K562 (cell line): Measurements from ENCODE around the gene DNAH9. TPM values are rescaled to one million over a fixed set of nuclear protein-coding genes. Genes with fewer than 3 reads are reported as not detected.

Experiments
- ATAC-seq: fragments of 200-7000 bp; cut with Tn5 transposase; 3 replicates; pipeline ENCODE4 v1.9.1; 2020; ENCODE audit warnings: moderate library complexity
- BruUV-seq: library from RNA; stranded (reverse); fragments of 400-500 nt; replicated peaks from 2 replicates; lab custom pipeline; 2021; lab: Mats Ljungman, UMichigan
- CTCF ChIA-PET: fragments of 300-600 bp; formaldehyde crosslinking; extraction: SDS; loops from one replicate; lab custom pipeline; 2021; ENCODE audit warnings: low intra/inter-chr PET ratio; lab: Yijun Ruan, JAX
- POLR2A ChIA-PET: fragments of 300-600, 350-650 bp; sonication (Branson Sonifier 250); formaldehyde crosslinking; extraction: SDS; loops from one replicate; lab custom pipeline; 2021; ENCODE audit warnings: antibody characterized with exemption, inconsistent platforms; lab: Yijun Ruan, JAX
- DNase-seq, 4 experiments: peaks; one replicate each; pipeline versions ENCODE4 v3.0.0 to v3.0.0-alpha.2; 2011 to 2018; ENCODE audit warnings: low spot score in 3 of 4, mixed read lengths in 3 of 4; ENCODE audit errors: extremely low read depth in 1 of 4
- FAIRE-seq: peaks from 2 replicates; lab custom pipeline; 2011; peaks lifted over from hg19 to GRCh38; lab: Jason Lieb, UNC
- H2AFZ ChIP-seq: 2 replicates; pipeline ENCODE4 v1.6.0; 2011; ENCODE audit warnings: low read depth, low read length, control low read depth, inconsistent platforms
- H3K27ac ChIP-seq: fragments of 200-600 bp; 3 replicates; pipeline ENCODE4 v1.8.0; 2011; ENCODE audit warnings: low read depth, mild to moderate bottlenecking, control low read depth, inconsistent platforms, low read length, moderate library complexity, mixed read lengths; ENCODE audit errors: extremely low read depth
- H3K27me3 ChIP-seq, 2 experiments: fragments of 300-600 bp in 1 of 2; 2 replicates in 1 of 2; 3 replicates in 1 of 2; pipeline versions ENCODE4 v1.6.0 to v1.8.0; 2011; ENCODE audit warnings: inconsistent platforms in 2 of 2, low read length in 2 of 2, mild to moderate bottlenecking in 1 of 2, mixed read lengths in 1 of 2, moderate library complexity in 1 of 2; ENCODE audit not compliant: control insufficient read depth in 2 of 2, insufficient read depth in 2 of 2
- H3K36me3 ChIP-seq: fragments of 300-600 bp; 3 replicates; pipeline ENCODE4 v1.8.0; 2011; ENCODE audit warnings: mild to moderate bottlenecking, low read length, inconsistent platforms; ENCODE audit not compliant: control insufficient read depth, insufficient read depth
- H3K4me1 ChIP-seq, 2 experiments: fragments of 200-600 bp in 1 of 2; replicated peaks in 1 of 2; 2 replicates in 1 of 2; 3 replicates in 1 of 2; pipeline versions ENCODE4 v1.5.1 to v1.8.0; 2011; ENCODE audit warnings: inconsistent platforms in 2 of 2, low read length in 2 of 2, mild to moderate bottlenecking in 1 of 2, mixed read lengths in 1 of 2, moderate library complexity in 1 of 2; ENCODE audit not compliant: control insufficient read depth in 2 of 2, insufficient read depth in 2 of 2
- H3K4me2 ChIP-seq: 2 replicates; pipeline ENCODE4 v1.6.1; 2011; ENCODE audit warnings: low read length, control low read depth, inconsistent platforms, mixed read lengths; ENCODE audit not compliant: insufficient read depth
- H3K4me3 ChIP-seq: fragments of 200-600 bp; sonication (generic), shearing (Covaris generic); 2 replicates; pipeline ENCODE4 v1.5.1; 2016; ENCODE audit warnings: control low read depth, inconsistent platforms
- H3K79me2 ChIP-seq: fragments of 200-600 bp; 3 replicates; pipeline ENCODE4 v1.8.0; 2011; ENCODE audit warnings: low read length, inconsistent platforms; ENCODE audit not compliant: control insufficient read depth, insufficient read depth
- H3K9ac ChIP-seq, 2 experiments: 2 replicates each; pipeline versions ENCODE4 v1.6.0 to v1.6.1; 2011; ENCODE audit warnings: low read depth in 2 of 2, low read length in 2 of 2, control low read depth in 1 of 2, inconsistent platforms in 1 of 2, mild to moderate bottlenecking in 1 of 2, mixed read lengths in 1 of 2; ENCODE audit not compliant: insufficient read depth in 1 of 2
- H3K9me1 ChIP-seq: one replicate; pipeline ENCODE4 v1.6.0; 2011; ENCODE audit warnings: inconsistent platforms, mild to moderate bottlenecking, low read length, moderate library complexity; ENCODE audit not compliant: control insufficient read depth, insufficient read depth
- H3K9me3 ChIP-seq: replicated peaks from 2 replicates; pipeline ENCODE4 v1.5.1; 2011; ENCODE audit warnings: low read depth, low read length, inconsistent platforms; ENCODE audit not compliant: control insufficient read depth, insufficient read depth
- H4K20me1 ChIP-seq: replicated peaks from 2 replicates; pipeline ENCODE4 v1.6.1; 2011; ENCODE audit warnings: low read length, inconsistent platforms, mixed read lengths; ENCODE audit not compliant: control insufficient read depth, insufficient read depth
- BRF2 ChIP-seq: IDR thresholded peaks from 3 replicates; pipeline ENCODE4 v1.6.1; 2011; ENCODE audit warnings: borderline replicate concordance, mild to moderate bottlenecking; ENCODE audit not compliant: insufficient read length, insufficient read depth
- NFATC3 ChIP-seq: fragments of 450-650 bp; IDR thresholded peaks from 2 replicates; pipeline ENCODE4 v1.6.1; 2017; ENCODE audit warnings: mild to moderate bottlenecking
- RNF2 ChIP-seq: sonication (generic); IDR thresholded peaks from 2 replicates; pipeline ENCODE4 v1.6.1; 2016
- SNIP1 ChIP-seq: fragments of 450-650 bp; IDR thresholded peaks from 2 replicates; pipeline ENCODE4 v1.7.1; 2017; ENCODE audit warnings: low read depth, mild to moderate bottlenecking
- SPI1 ChIP-seq: IDR thresholded peaks from 2 replicates; pipeline ENCODE4 v1.6.1; 2011; ENCODE audit warnings: low read depth, low read length, control low read depth, borderline replicate concordance
- TCF7 ChIP-seq: sonication (generic); IDR thresholded peaks from 2 replicates; pipeline ENCODE4 v1.6.1; 2016; ENCODE audit warnings: antibody characterized with exemption, borderline replicate concordance
- ZSCAN29 ChIP-seq: fragments of 450-650 bp; IDR thresholded peaks from 2 replicates; pipeline ENCODE4 v1.6.1; 2017
- WGBS: fragments of 100-300 bp; shearing (Covaris generic); methylation state at CpG from one replicate; pipeline ENCODE4 v1.1.6; 2016; ENCODE audit warnings: low coverage, mixed read lengths; ENCODE audit not compliant: insufficient coverage; ENCODE audit errors: missing lambda C conversion rate; 5-methylcytosine and 5-hydroxymethylcytosine counted together
- in situ Hi-C: fragments of 300-500 bp; cut with MboI; formaldehyde crosslinking; loops from 4 replicates; pipeline ENCODE4 v1.15.0; 2018; ENCODE audit warnings: inconsistent platforms, mixed read lengths
- intact Hi-C: fragments of 100-400 bp; cut with micrococcal nuclease; formaldehyde crosslinking; loops from 2 replicates; pipeline ENCODE4 v1.14.2; 2022
- polyA plus RNA-seq, 8 experiments: library from polyadenylated mRNA; depleted of rRNA in 4 of 8; stranded (reverse) in 5 of 8; unstranded in 3 of 8; fragments of >200 nt; fragmentation: Nextera tagmentation in 2 of 8; fragmentation: Illumina TruSeq in 1 of 8; extraction: Ambion mirVana in 2 of 8; extraction: Trizol in 1 of 8; gene quantifications; 2 replicates each; pipeline versions ENCODE4 v1.2.1 to v1.2.3, GENCODE V29; 2011 to 2014; ENCODE audit warnings: inconsistent platforms in 1 of 8, missing spikeins in 1 of 8
- total RNA-seq, 7 experiments: library from RNA; depleted of rRNA in 6 of 7; stranded (reverse); fragments of >200 nt in 6 of 7; fragmentation: Illumina TruSeq in 2 of 7; extraction: Trizol in 2 of 7; gene quantifications; 2 replicates each; pipeline versions ENCODE4 v1.2.1 to v1.2.3, GENCODE V29; 2011 to 2021; ENCODE audit warnings: low replicate concordance in 1 of 7

DNAH9 gene
- total and polyA plus RNA-seq, 9 of the 15 experiments (the other 6 are each of a cell fraction or from before 2014, with no cell fraction given): not detected

- Histone ChIP-seq H2AFZ (no peak overlapping the region), H3K27me3 (no peaks in the 10 kb centered on the region; a peak in 1 of 5 replicates), H3K4me2 (no peak overlapping the region), H3K9me3 (no peaks in the 10 kb centered on the region), H3K36me3 (no peaks in the 10 kb centered on the region), H3K9ac (no peak overlapping the region), H3K27ac (no peak overlapping the region), H3K4me3 (no peak overlapping the region)
- POLR2A ChIA-PET: interaction anchor here (0.6 kb wide), 1 partner anchor 97 kb away, joined by 3 read pairs; no protein-coding TSS in a partner anchor
- in situ Hi-C loops: no loop called here
- CTCF ChIA-PET: no interaction called here
- ATAC-seq: no peak
- no TSS peak for BruUV-seq
- no peak for FAIRE-seq
- intact Hi-C loops: no loop called here
- DNase-seq: no peak
- TF ChIP-seq TCF7 (no peak), ZSCAN29 (no peak), RNF2 (no peak), SNIP1 (no peak), NFATC3 (no peak), BRF2 (no peak), SPI1 (no peak)
- TF ChIP-seq, all 486 proteins: peak for 0
- no peaks in the 10 kb centered on the region for H3K9me1 ChIP-seq
- no peaks in the 10 kb centered on the region for H3K79me2 ChIP-seq
- 3% methylated on average over 2 of the region's 2 CpGs for WGBS
- no peaks in the 10 kb centered on the region for H3K4me1 ChIP-seq
- no peaks in the 10 kb centered on the region for H4K20me1 ChIP-seq
Measured at GRCh38 chr17:11840052-11840451, 241.8 kb downstream of the DNAH9 start.
